ENCODE results near the gene LRCH4. TPM values are rescaled to one million over a fixed set of nuclear protein-coding genes. Genes with fewer than 3 reads are reported as not detected.

LRCH4 gene
- total and polyA plus RNA-seq, 2 of the 8 experiments (the other 6 are each of a cell fraction or from before 2014, with no cell fraction given) = 15.5 to 36.6 TPM

GRCh38 chr7:100626530-100627237 lies 40.8 kb upstream of the LRCH4 start:
- H2BK5ac ChIP-seq (ENCODE audit: low read depth, low read length) = no peak overlapping the region
- peaks cover 4% of the 10 kb centered on the region; the same call in 1 of the 2 replicates for H3K23me2 ChIP-seq (ENCODE audit: low read depth, low read length)
- H4K20me1 ChIP-seq (replicated peaks in 1 of 2; ENCODE audit: control insufficient read depth in 1 of 2, insufficient read depth in 2 of 2, low read length in 2 of 2) = peaks cover 0 to 2% of the 10 kb centered on the region in 2 experiments
- no peaks in the 10 kb centered on the region for H3K36me3 ChIP-seq (ENCODE audit: control insufficient read depth in 2 of 4, insufficient read depth in 4 of 4, low read length in 3 of 4)
- 0 out of 2 replicates have a peak overlapping the region, but pooled peaks have one; percentile 86 for H2AFZ ChIP-seq (ENCODE audit: low read length)
- no peak overlapping the region for H4K5ac ChIP-seq (ENCODE audit: insufficient read length, low read depth, low read length)
- CTCF ChIA-PET (ENCODE audit: partially characterized antibody) = interaction anchor here (0.6 to 2.2 kb wide), 11 partner anchors 8 to 224 kb away, joined by 3 to 19 read pairs (median 4); partner anchors contain the start of gene MOSPD3
- peak overlapping the region; percentile 24 for H3K18ac ChIP-seq (ENCODE audit: extremely low read depth, low read length)
- H3K4me2 ChIP-seq (ENCODE audit: insufficient read depth in 1 of 2, low read depth in 2 of 2, low read length in 2 of 2) = peak overlapping the region; percentile 59 to 83
- no peaks in the 10 kb centered on the region for H3K9me3 ChIP-seq (ENCODE audit: insufficient read depth in 2 of 2, low read depth in 1 of 2, low read length in 1 of 2)
- H3K56ac ChIP-seq (replicated peaks; ENCODE audit: insufficient read length, low read depth, low read length) = no peak overlapping the region
- no peak overlapping the region for H3K23ac ChIP-seq (ENCODE audit: insufficient read length)
- WGBS, 2 experiments (ENCODE audit: extremely low coverage in 1 of 2, insufficient coverage in 1 of 2, insufficient read length in 1 of 2, insufficient replicate concordance in 2 of 2, low coverage in 1 of 2, low lambda C conversion rate in 2 of 2, missing lambda C conversion rate in 1 of 2) = 10% methylated on average over 15 of the region's 37 CpGs; no CpG with 5 or more reads in 1 of the 2 experiments
- H3K9ac ChIP-seq (replicated peaks in 1 of 4; ENCODE audit: extremely low read depth in 1 of 4, low read depth in 3 of 4, low read length in 3 of 4) = no peak overlapping the region
- no peak overlapping the region for H3K14ac ChIP-seq (ENCODE audit: insufficient read length)
- H3K4me3 ChIP-seq (ENCODE audit: extremely low read depth in 1 of 4, insufficient read depth in 2 of 4, low read depth in 3 of 4, low read length in 4 of 4) = peak overlapping the region; percentile 24 to 63 (median 28)
- no peak overlapping the region for H2BK20ac ChIP-seq (ENCODE audit: low read length)
- H2AK5ac ChIP-seq (ENCODE audit: low read depth, low read length) = no peak overlapping the region
- peak overlapping the region; percentile 85 for H4K91ac ChIP-seq (replicated peaks; ENCODE audit: insufficient read length, low read length)
- H2BK12ac ChIP-seq (ENCODE audit: low read depth, low read length) = peak overlapping the region; percentile 60; the same call in 1 of the 2 replicates
- H2BK15ac ChIP-seq (ENCODE audit: low read length) = peak overlapping the region; percentile 19; the same call in 1 of the 2 replicates
- H3K27me3 ChIP-seq (replicated peaks in 1 of 4; ENCODE audit: control insufficient read depth in 3 of 4, extremely low read depth in 1 of 4, insufficient read depth in 3 of 4, low read length in 3 of 4) = peaks cover 0 to 5% (median 2%) of the 10 kb centered on the region in 4 experiments; a peak in 3 of 7 replicates
- H4K8ac ChIP-seq (ENCODE audit: extremely low read depth, insufficient read depth, low read length) = peak overlapping the region; percentile 57
- H2BK120ac ChIP-seq (replicated peaks; ENCODE audit: low read depth, low read length) = no peak overlapping the region
- H3K4ac ChIP-seq (replicated peaks; ENCODE audit: insufficient read length, low read depth, low read length) = peak overlapping the region; percentile 69
- no peaks in the 10 kb centered on the region for H3K79me1 ChIP-seq (ENCODE audit: low read depth, low read length)
- FAIRE-seq (no peak), DNase-seq (ENCODE audit: low read depth in 1 of 2, low spot score in 2 of 2) (peak in 1 of 2 experiments; percentile 79)
- no peaks in the 10 kb centered on the region for H3K79me2 ChIP-seq (ENCODE audit: control insufficient read depth in 1 of 2, insufficient read depth in 2 of 2, low read length in 2 of 2)
- no peak overlapping the region for H3K27ac ChIP-seq (ENCODE audit: low read depth, low read length)
- TF ChIP-seq KDM4A (IDR thresholded peaks at IDR 0.05; ENCODE audit: low read depth, low read length, severe bottlenecking) (peak; percentile 25), HDAC6 (IDR thresholded peaks at IDR 0.05; ENCODE audit: low read depth, low read length) (no peak), POLR2AphosphoS5 (IDR thresholded peaks at IDR 0.05; ENCODE audit: low read depth, low read length) (peak; percentile 29; the same call in 1 of the 2 replicates), CBX5 (IDR thresholded peaks at IDR 0.05; ENCODE audit: low read depth, low read length) (no peak), EP300 (IDR thresholded peaks at IDR 0.05; ENCODE audit: borderline replicate concordance in 1 of 2, low read depth in 2 of 2, low read length in 2 of 2) (no peak), MAX (IDR thresholded peaks at IDR 0.05) (peak; percentile 56; the same call in 1 of the 2 replicates), TAF1 (IDR thresholded peaks at IDR 0.05; ENCODE audit: low read depth, low read length) (peak; percentile 67; the same call in 1 of the 2 replicates), E2F6 (IDR thresholded peaks at IDR 0.05) (peak; percentile 32; the same call in 1 of the 2 replicates)
- POLR2A ChIA-PET (ENCODE audit: partially characterized antibody) = interaction anchor here (0.5 to 2.4 kb wide), 17 partner anchors 10 to 197 kb away, joined by 3 to 11 read pairs (median 4); partner anchors contain the start of genes ACTL6B, MEPCE and MOSPD3
- H3K4me1 ChIP-seq (replicated peaks in 1 of 4; ENCODE audit: control insufficient read depth in 3 of 4, insufficient read depth in 4 of 4, low read length in 3 of 4) = peaks cover 0 to 11% (median 6%) of the 10 kb centered on the region in 4 experiments; a peak in 6 of 7 replicates

Data from H1 (cell line).